HEK293T (cell line): ENCODE results near the gene KRTAP10-8.

Source experiments
- BHLHE40 ChIP-seq: fragments of 450-650 bp; IDR thresholded peaks from 2 replicates; pipeline ENCODE4 v1.6.1; 2016; ENCODE audit warnings: mild to moderate bottlenecking, moderate library complexity, borderline replicate concordance
- SUZ12 ChIP-seq: fragments of 450-650 bp; IDR thresholded peaks from 2 replicates; pipeline ENCODE4 v1.6.1; 2016; ENCODE audit warnings: mild to moderate bottlenecking

GRCh38 chr21:44650265-44650972 is 38.5 kb downstream of the KRTAP10-8 start:
- no peak for TF ChIP-seq SUZ12
- no peak for TF ChIP-seq BHLHE40
